HCT116 (cell line): Measurements from ENCODE around the gene ZFYVE1. TPM values are rescaled to one million over a fixed set of nuclear protein-coding genes. Genes with fewer than 3 reads are reported as not detected.

Experiments used
- ATAC-seq: fragments of 200-7000 bp; cut with Tn5 transposase; 2 replicates; pipeline ENCODE4 v1.9.1; 2020; ENCODE audit warnings: mild to moderate bottlenecking, moderate library complexity
- BruUV-seq: library from RNA; stranded (reverse); fragments of 400-500 nt; replicated peaks from 2 replicates; lab custom pipeline; 2021; lab: Mats Ljungman, UMichigan
- CTCF ChIA-PET: fragments of 300-600 bp; sonication (Branson Sonifier 250); formaldehyde crosslinking; loops from one replicate; lab custom pipeline; 2021; ENCODE audit warnings: antibody characterized with exemption; lab: Charles Lee
- POLR2A ChIA-PET: fragments of 300-600, 350-600 bp; sonication (Branson Sonifier 250); formaldehyde crosslinking; loops from one replicate; lab custom pipeline; 2021; ENCODE audit warnings: antibody characterized with exemption; lab: Charles Lee
- RAD21 ChIA-PET, 2 experiments: fragments of 300-600 bp; sonication (Branson Sonifier 250); formaldehyde crosslinking; loops; one replicate each; lab custom pipeline; 2023; ENCODE audit warnings: low total read pairs in 2 of 2; ENCODE audit not compliant: uncharacterized antibody in 2 of 2, unreplicated experiment in 2 of 2, low non-redundant PET in 1 of 2; lab: Charles Lee
- DNase-seq: peaks from one replicate; pipeline ENCODE4 v3.0.0-alpha.2; 2010; ENCODE audit warnings: low read depth, low spot score
- H2AFZ ChIP-seq: fragments of 200-600 bp; shearing (Covaris generic), sonication (generic); 2 replicates; pipeline ENCODE4 v1.6.1; 2017; ENCODE audit warnings: low read depth, mixed run types, mixed read lengths, antibody characterized with exemption, low read length; ENCODE audit not compliant: poor library complexity, severe bottlenecking
- H3K27ac ChIP-seq: 2 replicates; pipeline ENCODE4 v1.5.1; 2012; ENCODE audit warnings: low read depth, low read length
- H3K27me3 ChIP-seq: fragments of 200-600 bp; sonication (generic); 2 replicates; pipeline ENCODE4 v1.6.1; 2016; ENCODE audit warnings: mixed run types, low read length, mixed read lengths; ENCODE audit not compliant: insufficient read depth
- H3K36me3 ChIP-seq, 2 experiments: fragments of 200-500 bp in 1 of 2; fragments of 200-600 bp in 1 of 2; sonication (Bioruptor generic) in 1 of 2; sonication (generic) in 1 of 2; 2 replicates each; pipeline versions ENCODE4 v1.5.1 to v1.6.1; 2014 to 2016; ENCODE audit warnings: low read length in 2 of 2, inconsistent platforms in 1 of 2, mixed read lengths in 1 of 2, mixed run types in 1 of 2; ENCODE audit not compliant: insufficient read depth in 2 of 2, control insufficient read depth in 1 of 2
- H3K4me1 ChIP-seq, 2 experiments: fragments of 200-600 bp in 1 of 2; sonication (generic) in 1 of 2; 2 replicates each; pipeline versions ENCODE4 v1.5.1 to v1.6.1; 2012 to 2017; ENCODE audit warnings: low read length in 2 of 2, inconsistent platforms in 1 of 2, mild to moderate bottlenecking in 1 of 2, mixed read lengths in 1 of 2, mixed run types in 1 of 2, moderate library complexity in 1 of 2; ENCODE audit not compliant: insufficient read depth in 2 of 2, control insufficient read depth in 1 of 2
- H3K4me2 ChIP-seq: fragments of 200-600 bp; sonication (generic); 2 replicates; pipeline ENCODE4 v1.6.1; 2017; ENCODE audit warnings: mixed run types, low read length, mixed read lengths
- H3K4me3 ChIP-seq, 2 experiments: fragments of 200-600 bp in 1 of 2; sonication (generic) in 1 of 2; replicated peaks in 1 of 2; 2 replicates each; pipeline ENCODE4 v1.5.1; 2011 to 2016; ENCODE audit warnings: low read length in 2 of 2, control low read depth in 1 of 2, low read depth in 1 of 2, mild to moderate bottlenecking in 1 of 2, mixed read lengths in 1 of 2, mixed run types in 1 of 2
- H3K79me2 ChIP-seq: fragments of 200-600 bp; sonication (generic); 2 replicates; pipeline ENCODE4 v1.6.1; 2017; ENCODE audit warnings: mild to moderate bottlenecking, mixed run types, low read length, moderate library complexity, mixed read lengths; ENCODE audit not compliant: insufficient read depth
- H3K9ac ChIP-seq: fragments of 200-600 bp; sonication (generic); 2 replicates; pipeline ENCODE4 v1.6.1; 2016; ENCODE audit warnings: low read length, mixed read lengths
- H3K9me2 ChIP-seq: fragments of 200-600 bp; sonication (generic), shearing (Covaris generic); 2 replicates; pipeline ENCODE4 v1.6.1; 2017; ENCODE audit warnings: mixed run types, mild to moderate bottlenecking, moderate library complexity; ENCODE audit not compliant: insufficient read depth
- H3K9me3 ChIP-seq, 2 experiments: fragments of 200-500 bp in 1 of 2; fragments of 200-600 bp in 1 of 2; sonication (Bioruptor generic) in 1 of 2; sonication (generic) in 1 of 2; 2 replicates each; pipeline ENCODE4 v1.6.1; 2014 to 2017; ENCODE audit warnings: low read length in 2 of 2, mixed read lengths in 2 of 2, inconsistent platforms in 1 of 2, low read depth in 1 of 2, mild to moderate bottlenecking in 1 of 2, mixed run types in 1 of 2, moderate library complexity in 1 of 2; ENCODE audit not compliant: control insufficient read depth in 1 of 2, insufficient read depth in 1 of 2
- H4K20me1 ChIP-seq: fragments of 200-600 bp; sonication (generic), shearing (Covaris generic); 2 replicates; pipeline ENCODE4 v1.6.1; 2017; ENCODE audit warnings: mixed run types, mild to moderate bottlenecking, moderate library complexity; ENCODE audit not compliant: insufficient read depth
- CBX3 ChIP-seq: IDR thresholded peaks from 2 replicates; pipeline ENCODE4 v1.6.1; 2012; ENCODE audit warnings: low read depth
- EZH2phosphoT487 ChIP-seq: fragments of 200-600 bp; IDR thresholded peaks from 2 replicates; pipeline ENCODE4 v1.6.1; 2018; ENCODE audit warnings: antibody characterized with exemption, borderline replicate concordance
- FOSL1 ChIP-seq: IDR thresholded peaks from 2 replicates; pipeline ENCODE4 v1.6.1; 2012; ENCODE audit warnings: low read depth
- JUND ChIP-seq: IDR thresholded peaks from 2 replicates; pipeline ENCODE4 v1.6.1; 2012
- POLR2AphosphoS5 ChIP-seq: IDR thresholded peaks from 2 replicates; pipeline ENCODE4 v1.6.1; 2011; ENCODE audit warnings: mild to moderate bottlenecking, low read depth, low read length, moderate library complexity
- RAD21 ChIP-seq: IDR thresholded peaks from 2 replicates; pipeline ENCODE4 v1.6.1; 2012; ENCODE audit warnings: low read depth, mild to moderate bottlenecking
- SIN3A ChIP-seq: IDR thresholded peaks from 2 replicates; pipeline ENCODE4 v1.6.1; 2012; ENCODE audit warnings: low read depth
- SP1 ChIP-seq: IDR thresholded peaks from 2 replicates; pipeline ENCODE4 v1.6.1; 2012; ENCODE audit warnings: low read depth
- SRF ChIP-seq: IDR thresholded peaks from 2 replicates; pipeline ENCODE4 v1.6.1; 2012; ENCODE audit warnings: low read depth
- YY1 ChIP-seq: IDR thresholded peaks from 2 replicates; pipeline ENCODE4 v1.6.1; 2011; ENCODE audit warnings: low read length, low read depth, moderate library complexity, mild to moderate bottlenecking; ENCODE audit not compliant: insufficient replicate concordance; ENCODE audit errors: extremely low read depth
- intact Hi-C: fragments of 100-400 bp; cut with micrococcal nuclease; formaldehyde crosslinking; loops from 2 replicates; pipeline ENCODE4 v1.10.0; 2022
- total RNA-seq: library from RNA; stranded (reverse); gene quantifications from one replicate; pipeline ENCODE4 v1.2.1, GENCODE V29; 2021; ENCODE audit not compliant: unreplicated experiment
- TF ChIP-seq, protein P1 (sequence below), 3 experiments: fragments of 200-600 bp in 1 of 3; sonication (generic) in 1 of 3; IDR thresholded peaks in 2 of 3; conservative IDR thresholded peaks in 1 of 3; 2 replicates each; pipeline ENCODE4 v1.5.1; 2012 to 2017; ENCODE audit warnings: low read depth in 2 of 3, low read length in 2 of 3, antibody characterized with exemption in 1 of 3, borderline replicate concordance in 1 of 3, control low read depth in 1 of 3, mild to moderate bottlenecking in 1 of 3, mixed read lengths in 1 of 3, mixed run types in 1 of 3, moderate library complexity in 1 of 3; ENCODE audit not compliant: insufficient read depth in 1 of 3
- TF ChIP-seq, protein P2 (sequence below): IDR thresholded peaks from 2 replicates; pipeline ENCODE4 v1.6.1; 2012

The ZFYVE1 gene
- total RNA-seq, 1 experiment from 2014 or later = 7.7 TPM

DNA sequence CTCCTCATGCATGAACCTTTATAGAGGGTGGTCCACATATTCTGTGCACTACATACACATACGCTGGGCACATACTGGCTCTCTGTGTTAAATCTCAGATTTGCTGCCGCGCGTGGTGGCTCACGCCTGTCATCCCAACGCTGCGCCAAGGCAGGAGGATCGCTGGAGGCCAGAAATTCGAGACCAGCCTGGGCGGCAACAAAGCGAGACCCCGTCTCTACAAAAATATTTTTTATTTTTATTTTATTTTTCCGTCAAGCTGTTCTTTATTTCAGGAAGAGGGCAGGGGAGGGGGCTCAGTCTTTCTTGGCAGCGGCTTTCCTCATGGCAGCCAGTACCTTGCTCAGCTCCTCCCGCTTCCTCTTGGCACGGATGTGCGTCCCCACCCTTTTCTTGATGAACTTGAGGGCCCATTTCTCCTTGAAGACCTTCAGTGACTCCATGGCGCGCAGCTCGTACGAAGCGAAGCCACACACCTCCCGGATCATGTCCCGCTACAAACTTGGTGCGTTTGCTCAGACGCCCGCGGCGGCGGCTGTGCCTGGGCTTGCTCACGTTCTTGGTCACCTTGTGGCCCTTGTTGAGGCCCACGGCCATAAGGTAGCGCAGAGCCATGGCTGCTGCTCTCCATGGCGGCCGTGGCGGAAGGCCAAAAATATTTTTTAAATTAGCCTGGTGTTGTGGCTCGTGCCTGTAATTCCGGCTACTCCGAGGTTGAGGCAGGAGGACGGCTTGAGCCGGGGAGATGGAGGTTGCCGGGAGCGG lies 97.4 kb downstream of the ZFYVE1 start:
- intact Hi-C loops = no loop called here
- Histone ChIP-seq H3K4me3 (no peak overlapping the region), H3K4me1 (peaks cover 3 to 23% of the 10 kb centered on the region in 2 experiments; a peak in 3 of 4 replicates), H3K4me2 (no peak overlapping the region), H3K9me2 (no peaks in the 10 kb centered on the region), H4K20me1 (no peaks in the 10 kb centered on the region; the same call in 1 of the 2 replicates), H3K27ac (no peak overlapping the region), H3K27me3 (no peaks in the 10 kb centered on the region), H3K79me2 (peaks cover 59% of the 10 kb centered on the region), H3K36me3 (no peaks in the 10 kb centered on the region), H3K9ac (no peak overlapping the region), H3K9me3 (no peaks in the 10 kb centered on the region), H2AFZ (no peak overlapping the region)
- DNase-seq (no peak), ATAC-seq (no peak)
- CTCF ChIA-PET = no interaction called here
- POLR2A ChIA-PET = no interaction called here
- TF ChIP-seq POLR2AphosphoS5 = no peak
- TF ChIP-seq, protein P1, sequence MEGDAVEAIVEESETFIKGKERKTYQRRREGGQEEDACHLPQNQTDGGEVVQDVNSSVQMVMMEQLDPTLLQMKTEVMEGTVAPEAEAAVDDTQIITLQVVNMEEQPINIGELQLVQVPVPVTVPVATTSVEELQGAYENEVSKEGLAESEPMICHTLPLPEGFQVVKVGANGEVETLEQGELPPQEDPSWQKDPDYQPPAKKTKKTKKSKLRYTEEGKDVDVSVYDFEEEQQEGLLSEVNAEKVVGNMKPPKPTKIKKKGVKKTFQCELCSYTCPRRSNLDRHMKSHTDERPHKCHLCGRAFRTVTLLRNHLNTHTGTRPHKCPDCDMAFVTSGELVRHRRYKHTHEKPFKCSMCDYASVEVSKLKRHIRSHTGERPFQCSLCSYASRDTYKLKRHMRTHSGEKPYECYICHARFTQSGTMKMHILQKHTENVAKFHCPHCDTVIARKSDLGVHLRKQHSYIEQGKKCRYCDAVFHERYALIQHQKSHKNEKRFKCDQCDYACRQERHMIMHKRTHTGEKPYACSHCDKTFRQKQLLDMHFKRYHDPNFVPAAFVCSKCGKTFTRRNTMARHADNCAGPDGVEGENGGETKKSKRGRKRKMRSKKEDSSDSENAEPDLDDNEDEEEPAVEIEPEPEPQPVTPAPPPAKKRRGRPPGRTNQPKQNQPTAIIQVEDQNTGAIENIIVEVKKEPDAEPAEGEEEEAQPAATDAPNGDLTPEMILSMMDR (IDR thresholded peaks at IDR 0.05 in 2 of 3, conservative IDR thresholded peaks at IDR 0.05 in 1 of 3; ENCODE audit: borderline replicate concordance in 1 of 3, insufficient read depth in 1 of 3, low read depth in 2 of 3, low read length in 2 of 3) = no peak
- no peak for TF ChIP-seq YY1
- TF ChIP-seq JUND = no peak
- no peak for TF ChIP-seq CBX3
- no peak for TF ChIP-seq SIN3A
- no peak for TF ChIP-seq FOSL1
- TF ChIP-seq SRF = no peak
- no peak for TF ChIP-seq SP1
- TF ChIP-seq EZH2phosphoT487 = no peak
- no peak for TF ChIP-seq RAD21
- TF ChIP-seq, protein P2, sequence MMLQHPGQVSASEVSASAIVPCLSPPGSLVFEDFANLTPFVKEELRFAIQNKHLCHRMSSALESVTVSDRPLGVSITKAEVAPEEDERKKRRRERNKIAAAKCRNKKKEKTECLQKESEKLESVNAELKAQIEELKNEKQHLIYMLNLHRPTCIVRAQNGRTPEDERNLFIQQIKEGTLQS = no peak
- RAD21 ChIA-PET = no interaction called here
- no TSS peak for BruUV-seq
